GM21526 (cell line): ENCODE data around the gene ITSN2.

Source experiments
- ATAC-seq: cut with Tn5 transposase; IDR thresholded peaks from one replicate; pipeline ENCODE4 v1.9.1; 2021; ENCODE audit warnings: moderate library complexity; ENCODE audit not compliant: unreplicated experiment, low FRiP score

ITSN2 gene

GRCh38 chr2:24191848-24192247 lies 168.5 kb downstream of the ITSN2 start:
- no peak for ATAC-seq

- no peak for ATAC-seq
Measured at GRCh38 chr2:24191156-24191555, 169.2 kb downstream of the ITSN2 start.

GRCh38 chr2:24190503-24190902 lies 169.8 kb downstream of the ITSN2 start:
- ATAC-seq = no peak

GRCh38 chr2:24189551-24189950 lies 170.8 kb downstream of the ITSN2 start:
- ATAC-seq = no peak

- no peak for ATAC-seq
Measured at GRCh38 chr2:24183366-24184069, 176.8 kb downstream of the ITSN2 start.

- ATAC-seq = no peak
Measured at GRCh38 chr2:24182507-24182906, 177.8 kb downstream of the ITSN2 start.

- ATAC-seq = no peak
Measured at GRCh38 chr2:24181849-24182248, 178.5 kb downstream of the ITSN2 start.

- no peak for ATAC-seq
Measured at GRCh38 chr2:24179683-24180082, 180.7 kb downstream of the ITSN2 start.

- no peak for ATAC-seq
Measured at GRCh38 chr2:24176326-24176725, 184.0 kb downstream of the ITSN2 start.

GRCh38 chr2:24175631-24176187 lies 184.6 kb downstream of the ITSN2 start:
- ATAC-seq = no peak

GRCh38 chr2:24174851-24175277 lies 185.5 kb downstream of the ITSN2 start, which contains the start of gene FAM228A:
Gene FAM228A (plus strand): TSS chr2:24175053. CDS start chr2:24175481, 428 bp downstream.
- no peak for ATAC-seq

- ATAC-seq = no peak
Measured at GRCh38 chr2:24169023-24169422, 191.3 kb downstream of the ITSN2 start.

GRCh38 chr2:24164416-24164973 lies 195.8 kb downstream of the ITSN2 start:
- ATAC-seq = peak; percentile 66

- ATAC-seq = no peak
Measured at GRCh38 chr2:24163601-24164000, 196.7 kb downstream of the ITSN2 start.

GRCh38 chr2:24163186-24163585 lies 197.2 kb downstream of the ITSN2 start:
- no peak for ATAC-seq

- ATAC-seq = no peak
Measured at GRCh38 chr2:24162494-24162893, 197.8 kb downstream of the ITSN2 start.

GRCh38 chr2:24160761-24161160 lies 199.6 kb downstream of the ITSN2 start:
- ATAC-seq = no peak

GRCh38 chr2:24159708-24160107 lies 200.6 kb downstream of the ITSN2 start:
- no peak for ATAC-seq

GRCh38 chr2:24158131-24158530 lies 202.2 kb downstream of the ITSN2 start:
- no peak for ATAC-seq

- ATAC-seq = no peak
Measured at GRCh38 chr2:24153478-24153877, 206.9 kb downstream of the ITSN2 start.
